GM18526 (cell line): ENCODE data around the gene PLXNA1.

Experiments used
- POLR2A ChIP-seq: IDR thresholded peaks from 3 replicates; pipeline ENCODE4 v1.6.1; 2011; ENCODE audit not compliant: insufficient read length; ENCODE audit errors: extremely low read depth

The PLXNA1 gene

DNA sequence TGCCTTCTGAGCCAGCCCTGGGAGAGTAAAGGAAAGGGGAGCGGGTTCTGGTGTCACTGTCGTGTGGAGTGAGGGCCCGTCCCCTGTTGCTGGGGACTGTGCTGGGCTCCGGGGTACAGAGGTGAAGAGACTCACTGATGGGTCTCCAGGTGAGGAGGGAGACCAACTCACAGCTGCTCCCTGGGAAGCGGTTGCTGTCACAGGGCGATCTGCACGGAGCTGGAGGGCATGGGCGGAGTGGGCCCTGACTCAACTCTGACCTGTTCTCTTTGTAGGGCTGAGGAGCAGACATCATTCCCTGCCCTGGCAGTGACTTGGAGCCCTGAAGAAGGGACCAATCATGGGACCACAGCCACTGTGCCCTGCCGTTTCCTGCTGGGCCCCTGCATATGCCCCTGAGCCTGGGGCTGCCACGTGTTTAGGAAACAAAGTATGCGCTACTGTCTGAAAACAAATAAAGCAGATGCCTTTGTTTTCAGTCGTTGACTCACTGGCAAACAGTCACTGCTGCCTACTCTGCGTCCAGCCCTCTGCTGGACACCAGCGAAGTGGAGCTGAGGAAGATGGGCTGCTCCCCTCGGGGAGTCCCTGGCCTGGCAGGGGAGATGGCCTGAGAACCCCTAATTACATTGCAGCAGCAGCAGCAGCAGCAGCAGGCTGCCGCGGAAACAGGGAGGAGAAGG lies 22.9 kb upstream of the PLXNA1 start:
- no peak for TF ChIP-seq POLR2A

DNA sequence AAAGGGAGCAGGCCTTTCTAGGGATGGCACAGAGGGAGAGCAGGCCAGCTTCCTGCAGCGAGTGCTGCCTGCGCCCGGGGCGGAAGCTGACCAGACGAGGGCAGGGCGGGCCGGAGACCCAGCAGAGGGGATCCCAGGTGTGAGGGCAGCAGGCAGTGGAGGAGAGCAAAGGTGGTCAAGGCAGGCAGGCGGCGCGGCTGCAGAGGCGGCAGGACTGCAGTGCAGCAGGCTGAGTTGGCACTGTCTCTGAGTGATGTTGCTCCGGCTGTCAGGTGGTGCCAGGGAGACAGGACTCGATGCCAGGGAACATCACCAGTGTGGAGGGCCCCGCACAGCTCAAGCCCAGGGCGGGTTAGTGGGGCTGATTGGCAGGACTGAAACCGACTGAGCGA lies 22.3 kb upstream of the PLXNA1 start:
- no peak for TF ChIP-seq POLR2A

DNA sequence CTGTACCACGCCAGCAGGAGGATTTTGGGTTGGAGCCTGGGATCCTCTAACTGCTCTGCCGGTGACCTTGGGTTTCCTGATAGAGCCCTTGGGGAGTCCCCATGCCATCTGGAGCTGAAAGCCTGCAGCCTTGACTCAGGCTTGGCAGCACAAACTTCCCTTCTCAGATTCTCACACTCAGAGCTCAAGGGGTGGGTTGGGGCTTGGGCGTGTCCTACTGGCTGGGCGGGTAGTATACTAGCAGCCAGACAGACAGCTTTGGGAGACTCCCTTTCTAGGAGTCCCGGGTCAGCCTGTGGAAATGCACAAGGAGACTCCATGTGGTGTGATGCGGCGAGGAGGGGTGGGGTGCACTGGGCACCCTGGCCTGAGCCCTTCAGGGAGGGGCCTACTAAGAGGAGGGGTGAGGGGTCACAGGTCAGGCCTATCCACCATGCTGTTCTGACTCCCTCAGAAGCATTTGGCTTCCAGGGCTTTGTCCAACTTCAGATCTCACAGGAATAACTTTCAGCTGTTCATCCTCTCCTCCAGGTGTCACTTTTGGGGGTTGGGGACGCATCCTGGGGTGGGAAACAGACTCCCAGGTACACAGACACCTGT lies 21.6 kb upstream of the PLXNA1 start:
- no peak for TF ChIP-seq POLR2A

DNA sequence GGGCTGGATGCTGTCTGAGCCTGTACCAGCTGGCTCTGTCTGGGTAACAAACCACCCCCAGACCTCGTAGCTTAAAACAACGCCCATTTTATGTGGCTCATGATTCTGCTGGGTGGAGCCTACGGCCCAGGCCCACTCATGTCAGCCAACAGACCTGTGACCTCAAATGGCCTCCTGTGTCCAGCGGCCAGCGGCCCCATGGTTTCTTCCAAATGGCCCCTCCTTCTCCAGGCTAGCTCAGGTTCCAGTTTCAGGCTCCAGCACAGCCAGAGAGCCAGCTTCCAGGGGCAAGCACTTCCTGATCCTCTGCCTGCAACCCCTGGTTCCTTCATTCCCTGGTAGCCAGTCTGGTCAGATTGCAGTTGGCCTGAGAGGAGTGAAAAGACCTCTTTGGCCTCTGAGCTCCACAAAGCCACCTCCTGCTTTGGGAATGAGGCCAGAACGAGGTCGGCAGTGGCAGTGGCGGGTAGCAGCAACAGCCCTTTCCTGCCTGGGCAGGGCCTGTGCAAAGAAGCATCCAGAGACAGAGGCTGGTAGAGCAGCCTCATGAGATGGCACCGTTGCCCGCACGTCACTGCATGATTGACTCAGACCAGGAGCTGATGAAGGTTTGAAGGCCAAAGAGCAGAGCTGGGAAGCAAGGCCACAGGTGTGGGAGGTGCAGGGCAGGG lies 21.0 kb upstream of the PLXNA1 start:
- TF ChIP-seq POLR2A, result no peak

DNA sequence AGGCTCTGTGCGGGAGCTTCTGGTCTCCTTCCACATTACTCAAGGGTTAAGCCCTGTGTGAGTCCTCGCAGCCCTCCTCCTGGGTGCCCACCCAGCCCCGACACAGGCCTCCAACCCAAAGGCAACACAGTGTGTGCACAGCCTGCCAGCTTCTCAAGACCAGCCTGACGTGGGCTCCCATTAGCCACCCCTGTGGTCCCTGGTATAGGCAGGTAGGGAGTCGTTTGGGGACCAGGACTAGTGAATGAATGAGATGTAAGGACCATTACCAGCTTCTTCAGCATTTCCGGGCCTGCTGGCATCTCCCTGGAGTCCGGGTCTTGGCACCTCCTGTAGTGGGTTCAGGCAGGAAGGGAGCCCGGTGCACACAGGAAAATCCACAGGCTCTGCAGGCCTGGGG lies 20.2 kb upstream of the PLXNA1 start:
- TF ChIP-seq POLR2A, result no peak

DNA sequence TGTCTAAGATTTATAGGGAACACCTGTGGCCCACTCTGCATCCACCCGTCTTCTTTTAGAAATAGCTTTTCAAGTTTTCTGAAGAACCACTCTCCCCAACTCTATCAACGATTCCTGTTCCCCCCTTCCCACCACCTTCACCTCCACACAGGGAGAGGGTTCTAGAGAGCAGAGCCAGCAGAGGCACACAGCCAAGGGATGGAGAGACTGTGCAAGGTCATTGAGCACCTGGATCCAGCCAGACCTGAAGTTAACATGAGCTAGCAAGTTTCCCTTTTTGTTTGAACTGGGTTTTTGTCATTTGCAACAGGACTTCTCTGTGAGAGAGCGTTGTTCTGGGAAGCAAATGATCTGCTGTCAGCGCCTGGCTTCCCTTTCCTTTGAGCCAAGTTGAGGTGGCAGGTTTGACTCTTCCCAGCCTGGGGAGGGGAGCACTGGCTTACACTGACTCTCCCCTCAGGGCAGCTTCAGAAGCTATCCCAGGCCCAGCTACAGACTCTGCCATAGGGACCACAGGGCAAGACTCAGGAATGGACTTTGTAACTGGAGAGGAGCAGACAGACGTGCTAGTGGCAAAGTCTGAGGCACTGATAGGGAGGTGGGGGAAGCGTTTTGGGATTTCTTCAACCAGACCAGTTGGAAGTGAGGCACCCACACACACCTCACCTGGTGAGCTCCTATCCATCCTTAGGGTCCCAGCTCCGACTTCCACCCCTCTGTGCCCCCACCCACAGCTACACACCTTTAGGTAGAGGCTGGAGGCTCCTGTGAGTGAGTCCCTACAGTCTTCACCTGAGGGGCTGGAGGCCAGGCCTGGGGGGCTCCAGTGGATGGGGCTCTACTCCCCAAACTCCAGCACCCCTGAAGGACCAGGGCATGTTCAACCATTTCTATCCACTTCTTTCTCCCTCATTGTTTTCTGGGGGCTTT lies 19.4 kb upstream of the PLXNA1 start:
- TF ChIP-seq POLR2A, result no peak

DNA sequence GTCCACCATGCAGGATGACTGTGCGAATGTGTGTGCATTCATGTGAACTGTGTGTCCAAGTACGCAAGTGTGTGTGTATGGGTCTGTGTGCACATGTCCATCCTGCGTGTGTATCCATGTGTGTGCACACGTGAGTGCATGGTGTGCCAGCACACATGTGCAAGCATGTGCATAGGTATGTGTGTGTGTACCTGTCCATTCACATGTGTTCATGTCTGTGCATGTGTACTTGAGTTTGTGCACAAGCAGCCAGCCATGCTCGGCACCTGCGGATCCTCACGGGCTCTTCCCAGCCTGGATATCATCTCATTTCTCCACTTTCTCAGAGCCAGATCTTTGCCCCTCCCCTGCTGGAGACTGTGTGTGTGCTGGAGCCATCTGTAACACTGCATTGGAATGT lies 18.7 kb upstream of the PLXNA1 start:
- TF ChIP-seq POLR2A, result no peak

DNA sequence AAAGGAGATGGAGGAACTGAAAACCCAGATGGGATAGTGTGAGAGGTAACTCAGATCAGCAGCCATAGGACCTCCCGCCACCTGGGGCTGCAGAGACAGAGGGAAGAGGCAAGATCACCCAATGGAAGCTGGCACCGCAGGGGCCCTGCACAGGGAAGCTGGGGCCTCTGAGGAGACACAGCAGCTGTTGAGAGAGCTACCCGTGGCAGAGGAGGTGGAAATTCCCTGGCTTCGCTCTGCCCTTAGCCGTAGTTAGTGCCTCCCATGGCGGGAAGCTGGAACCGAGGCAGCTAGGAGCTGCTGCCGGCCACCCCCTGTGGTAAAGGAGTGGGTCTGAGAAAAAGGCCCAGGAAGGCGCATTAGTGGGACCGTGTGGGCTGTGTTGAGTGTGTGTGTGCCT lies 18.0 kb upstream of the PLXNA1 start:
- no peak for TF ChIP-seq POLR2A

DNA sequence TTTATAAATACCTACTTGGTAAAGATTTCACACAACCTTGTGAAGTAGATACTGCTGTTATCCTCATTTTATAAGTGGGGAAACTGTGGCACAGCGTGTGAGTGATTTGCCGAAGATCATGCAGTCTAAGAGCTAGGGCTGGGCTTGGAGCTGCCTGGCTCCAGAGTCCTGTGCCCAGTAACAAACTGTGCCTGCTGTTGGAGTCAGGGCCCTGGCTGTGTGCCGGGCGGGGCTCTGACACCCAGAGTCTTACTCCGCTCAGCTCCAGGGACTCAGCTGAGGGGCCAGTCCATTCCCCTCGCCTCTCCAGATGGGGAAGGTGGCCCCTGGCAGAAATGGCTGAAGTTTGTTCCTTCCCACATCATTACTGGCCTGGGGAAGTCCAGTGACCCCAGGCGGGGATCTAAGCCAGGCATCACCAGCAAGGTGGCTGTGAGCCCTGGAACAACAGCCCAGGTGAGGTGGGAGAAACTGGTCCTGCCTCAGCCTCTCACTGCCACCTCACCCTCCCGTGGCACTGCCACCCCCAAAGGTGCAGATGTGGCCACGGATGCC lies 17.3 kb upstream of the PLXNA1 start:
- TF ChIP-seq POLR2A, result no peak

DNA sequence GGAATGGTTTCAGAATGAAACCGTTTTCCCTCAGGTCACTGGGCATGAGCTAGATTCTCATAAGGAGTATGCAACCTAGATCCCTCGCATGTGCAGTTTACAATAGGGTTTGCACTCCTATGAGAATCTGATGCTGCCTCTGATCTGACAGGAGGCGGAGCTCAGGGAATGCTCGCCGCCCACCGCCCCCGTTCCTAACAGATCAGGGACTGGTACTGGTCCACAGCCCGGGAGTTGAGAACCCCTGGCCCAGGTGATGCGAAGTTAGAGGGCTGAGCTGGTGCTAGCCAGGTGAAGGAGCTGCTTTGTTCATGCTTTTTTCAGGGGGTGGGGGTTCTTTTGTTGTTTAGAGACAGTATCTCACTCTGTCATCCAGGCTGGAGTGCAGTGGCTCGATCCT lies 15.5 kb upstream of the PLXNA1 start:
- TF ChIP-seq POLR2A, result no peak

DNA sequence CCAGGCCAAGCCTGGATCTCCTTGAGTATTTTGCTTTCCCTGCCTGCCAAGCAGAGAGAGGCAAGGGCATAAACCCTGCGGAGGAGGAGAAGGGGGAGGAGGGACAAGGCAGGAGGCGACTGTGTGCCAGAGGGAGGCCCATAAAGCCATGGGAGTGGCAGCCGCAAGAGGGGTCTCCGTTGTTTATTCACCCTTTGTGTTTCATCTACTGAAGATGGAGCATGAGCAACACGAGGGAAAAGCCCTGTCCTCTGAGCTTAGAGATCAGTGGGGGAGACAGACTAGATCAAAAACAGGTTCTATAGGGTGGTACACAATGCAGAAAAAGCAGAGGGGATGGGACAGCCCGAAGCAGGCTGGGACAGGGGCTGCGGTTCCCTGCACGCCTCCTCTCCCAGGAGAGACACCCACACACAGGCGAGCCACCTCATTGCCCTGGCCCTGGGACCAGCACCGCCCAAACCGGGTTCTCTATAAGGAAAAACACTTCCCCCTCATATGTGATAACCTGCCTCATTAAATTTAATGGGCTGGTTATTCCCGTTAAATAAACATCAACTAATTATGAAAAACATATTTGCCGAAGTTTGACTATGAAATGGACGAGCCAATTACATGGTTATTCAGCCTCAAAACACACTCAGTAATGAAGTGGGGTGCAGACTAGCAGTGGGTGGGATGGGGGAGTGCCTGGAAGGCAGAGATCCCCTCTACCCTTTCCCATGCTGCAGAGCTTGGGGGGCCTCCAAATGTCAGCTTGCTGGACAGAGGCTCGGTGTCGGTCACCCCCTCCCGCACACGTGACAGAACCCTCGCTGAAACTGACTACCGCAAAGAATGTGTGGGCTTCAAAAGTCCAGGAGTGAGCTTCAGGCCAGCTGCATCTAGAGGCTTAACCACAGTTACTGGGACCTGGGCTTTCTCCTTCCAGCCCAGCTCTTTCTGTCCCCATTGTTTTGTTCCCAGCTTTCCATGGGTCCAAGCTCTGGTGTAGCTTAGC lies 14.2 kb upstream of the PLXNA1 start:
- no peak for TF ChIP-seq POLR2A

DNA sequence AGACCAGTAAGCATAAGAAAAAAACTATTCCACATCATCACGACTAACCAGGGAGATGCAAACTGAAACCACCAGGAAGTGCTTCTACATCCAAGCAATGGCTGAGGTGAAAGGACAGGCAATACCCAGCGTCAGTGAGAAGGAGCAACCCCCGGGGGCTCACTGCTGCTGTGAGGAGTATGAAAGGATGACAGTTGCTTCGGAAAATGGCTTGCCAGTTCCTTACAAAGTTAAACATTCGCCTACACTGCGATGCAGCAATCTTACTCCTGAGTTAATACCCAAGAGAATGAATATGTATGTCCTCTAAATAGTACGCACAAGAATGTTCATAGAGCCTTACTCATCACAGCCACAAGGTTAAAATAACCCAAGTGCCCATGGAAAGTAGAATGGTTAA lies 13.3 kb upstream of the PLXNA1 start:
- TF ChIP-seq POLR2A, result no peak

DNA sequence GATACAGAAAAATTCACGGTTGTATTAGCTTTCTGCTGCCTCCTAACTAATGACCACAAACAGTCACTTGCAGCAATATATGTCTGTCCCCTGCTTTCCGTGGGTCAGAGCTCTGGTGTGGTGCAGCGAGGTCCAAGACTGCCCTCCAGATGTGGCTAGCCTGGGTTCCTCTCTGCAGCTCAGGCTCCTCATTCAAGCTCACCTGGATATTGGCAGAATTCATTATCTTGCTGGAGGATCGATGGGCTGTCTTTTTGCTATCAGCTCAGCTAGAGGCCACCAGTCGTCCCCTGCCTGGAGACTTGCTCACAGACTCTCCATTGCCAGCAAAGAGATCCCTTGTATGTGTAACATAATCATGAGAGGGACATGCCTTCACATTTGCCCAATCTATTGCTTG lies 12.8 kb upstream of the PLXNA1 start:
- TF ChIP-seq POLR2A, result no peak

DNA sequence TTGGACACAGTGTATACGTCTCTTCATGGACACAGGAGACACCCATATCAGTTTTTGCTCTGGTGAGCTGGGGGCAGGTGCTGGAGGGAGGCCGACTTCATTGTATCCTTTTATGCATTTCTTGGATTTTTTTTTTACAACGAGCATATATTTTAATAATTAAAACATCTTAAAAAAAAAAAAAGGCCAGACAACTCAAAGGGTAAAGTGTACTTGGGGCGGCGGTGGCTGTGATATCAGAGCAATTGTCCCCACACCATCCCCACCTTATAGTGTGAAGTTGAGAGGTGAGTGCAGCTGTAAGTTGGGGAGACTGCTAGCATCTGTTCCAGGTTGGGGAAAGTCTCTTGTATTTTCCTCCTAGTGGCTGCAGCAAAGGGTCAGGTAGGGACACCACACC lies 12.0 kb upstream of the PLXNA1 start:
- no peak for TF ChIP-seq POLR2A
